RCC 7860 (cell line): Measurements from ENCODE around the gene XRCC1.
A peak's percentile ranks its signal among the peaks of the same experiment; 100 is the strongest.
"Not testable (repeated sequence)": the region's sequence is repeated elsewhere in the genome, so short reads cannot be mapped to it uniquely, and the experiment has no call there.

ENCODE experiments used
- DNase-seq: peaks from one replicate; pipeline ENCODE4 v3.0.0-alpha.2; 2015; ENCODE audit warnings: low spot score
- FAIRE-seq: peaks from 2 replicates; lab custom pipeline; 2012; peaks lifted over from hg19 to GRCh38; lab: Jason Lieb, UNC

The XRCC1 gene

GRCh38 chr19:43548706-43549105 is 26.6 kb downstream of the XRCC1 start:
- no peak for DNase-seq

GRCh38 chr19:43547926-43548325 is 27.4 kb downstream of the XRCC1 start:
- DNase-seq, FAIRE-seq: not testable (repeated sequence)

More at GRCh38 chr19:43548706-43549105, 26.6 kb downstream of the XRCC1 start:
- FAIRE-seq: no peak

GRCh38 chr19:43546581-43546980 is 28.7 kb downstream of the XRCC1 start:
- FAIRE-seq (no peak), DNase-seq (no peak)

DNA sequence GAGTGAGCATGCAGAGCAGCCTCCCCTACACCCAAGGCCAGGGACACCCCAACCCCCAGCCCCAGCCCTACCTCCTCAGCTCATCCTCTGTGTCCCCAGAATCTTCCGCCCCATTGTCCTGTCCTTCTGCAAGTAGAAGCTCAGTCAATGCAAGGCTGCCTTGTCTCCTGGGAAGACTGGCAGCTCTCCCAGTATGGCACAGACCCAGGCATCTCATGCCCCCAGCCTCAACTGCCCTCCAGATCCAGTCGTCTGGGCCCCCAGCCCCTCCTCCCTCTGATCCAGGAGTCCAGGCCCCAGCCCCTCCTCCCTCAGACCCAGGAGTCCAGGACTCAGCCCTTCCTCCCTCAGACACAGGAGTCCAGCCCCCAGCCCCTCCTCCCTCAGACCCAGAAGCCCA is 29.3 kb downstream of the XRCC1 start:
- no peak for FAIRE-seq
- no peak for DNase-seq

DNA sequence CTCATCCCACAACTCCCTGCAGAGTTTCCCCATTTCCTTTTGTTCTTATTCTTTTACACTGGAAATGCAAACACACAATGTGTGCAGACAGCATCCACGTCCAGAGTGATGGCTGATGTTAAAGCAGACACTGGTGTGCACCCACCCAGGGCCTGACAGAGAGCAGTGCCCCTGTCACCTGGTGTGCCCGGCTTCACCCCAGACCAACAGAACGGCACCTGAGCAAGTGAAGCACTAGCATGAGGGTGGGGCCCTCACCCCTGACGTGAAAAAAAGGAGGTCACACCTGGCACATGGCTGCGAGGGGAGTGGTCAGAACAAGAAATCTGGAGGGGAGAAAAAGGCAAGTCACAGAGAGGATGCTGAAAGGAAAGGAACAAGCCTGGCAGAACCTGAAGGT is 30.1 kb downstream of the XRCC1 start:
- FAIRE-seq: no peak
- no peak for DNase-seq

DNA sequence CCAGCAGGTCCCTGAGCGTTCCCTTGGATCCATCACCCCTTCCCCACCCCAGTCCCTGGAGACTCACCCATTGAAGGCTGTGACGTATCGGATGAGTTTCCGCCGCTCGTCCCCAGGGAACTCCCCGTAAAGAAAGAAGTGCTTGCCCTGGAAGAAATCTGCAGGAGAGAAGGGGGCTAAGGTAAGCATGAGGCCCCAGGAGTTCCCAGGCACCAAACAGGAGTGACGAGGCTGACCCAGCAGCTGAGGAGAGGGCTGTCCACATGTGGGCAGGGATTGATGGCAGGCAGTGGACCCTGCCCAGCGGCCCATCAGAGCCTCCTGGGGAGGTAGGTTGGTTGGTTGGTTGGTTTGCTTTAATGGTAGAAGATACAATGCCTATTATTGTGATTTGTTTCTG is 31.2 kb downstream of the XRCC1 start:
- no peak for FAIRE-seq
- no peak for DNase-seq

DNA sequence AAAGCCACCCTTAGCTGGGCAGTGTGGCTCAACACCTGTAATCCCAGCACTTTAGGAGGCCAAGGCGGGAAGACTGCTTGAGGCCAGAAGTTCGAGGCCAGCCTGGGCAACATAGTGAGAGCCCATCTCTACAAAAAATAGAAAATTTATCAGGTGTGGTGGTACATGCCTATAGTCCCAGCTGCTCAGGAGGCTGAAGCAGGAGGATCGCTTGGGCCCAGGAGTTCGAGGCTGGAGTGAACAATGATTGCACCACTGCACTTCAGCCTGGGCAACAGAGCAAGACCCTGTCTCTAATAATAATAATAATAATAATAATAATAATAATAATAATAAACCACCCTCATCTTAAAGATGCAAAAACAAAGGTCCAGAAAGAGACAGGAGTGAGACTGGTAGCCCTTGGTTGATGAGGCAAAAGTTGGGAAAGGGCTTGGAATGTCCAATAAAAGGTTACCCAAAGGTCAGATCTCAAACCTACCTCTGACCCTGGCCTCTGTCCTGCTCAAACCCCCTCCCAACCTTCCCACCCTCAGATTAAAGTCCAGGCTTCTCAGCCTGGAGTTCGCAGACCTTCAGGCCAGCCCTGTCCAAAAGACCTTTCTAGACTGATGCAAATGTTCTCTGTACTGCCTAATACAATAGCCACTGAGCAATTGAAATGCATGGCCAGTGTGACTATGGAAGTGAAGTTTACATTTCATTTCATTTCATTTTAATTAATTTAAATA is 33.2 kb downstream of the XRCC1 start:
- no peak for FAIRE-seq
- no peak for DNase-seq

DNA sequence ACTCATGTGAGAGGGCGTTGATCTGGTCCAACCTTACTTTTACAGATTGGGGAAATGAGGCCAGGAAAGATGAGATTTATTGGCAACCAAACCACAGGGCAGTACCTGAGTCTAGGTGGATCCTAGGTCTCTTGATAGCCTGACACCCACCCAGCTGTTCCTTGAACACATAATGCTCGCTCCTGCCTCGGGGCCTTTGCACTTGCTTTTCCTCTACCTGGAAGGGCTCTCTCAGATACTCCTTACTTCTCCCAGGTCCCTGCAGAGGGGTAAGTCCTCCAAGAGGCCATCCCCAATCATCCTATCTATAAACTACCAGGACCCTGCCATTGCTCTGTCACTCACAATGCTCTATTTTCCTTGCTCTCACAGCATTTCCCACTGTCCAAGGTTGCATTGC is 34.9 kb downstream of the XRCC1 start:
- DNase-seq (no peak), FAIRE-seq (no peak)

DNA sequence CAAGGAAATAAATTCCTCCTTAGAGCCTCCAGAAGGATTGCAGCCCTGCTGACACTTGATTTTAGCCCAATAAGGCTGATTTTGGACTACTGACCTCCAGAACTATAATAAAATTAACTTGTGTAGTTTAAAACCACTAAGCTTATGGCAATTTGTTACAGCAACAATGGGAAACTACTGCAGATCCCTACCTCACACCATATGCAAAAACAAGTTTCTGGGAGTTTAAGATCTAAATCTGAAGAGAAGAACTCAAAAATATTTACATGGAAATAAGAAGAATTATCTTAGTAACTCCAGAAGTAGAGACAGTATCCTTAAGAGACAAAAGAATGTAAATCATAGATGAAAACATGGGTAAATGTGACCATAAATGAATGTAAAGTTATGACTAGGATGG is 36.4 kb downstream of the XRCC1 start:
- DNase-seq (no peak), FAIRE-seq (no peak)

GRCh38 chr19:43534816-43535761 is 40.2 kb downstream of the XRCC1 start:
- DNase-seq: no peak
- no peak for FAIRE-seq

DNA sequence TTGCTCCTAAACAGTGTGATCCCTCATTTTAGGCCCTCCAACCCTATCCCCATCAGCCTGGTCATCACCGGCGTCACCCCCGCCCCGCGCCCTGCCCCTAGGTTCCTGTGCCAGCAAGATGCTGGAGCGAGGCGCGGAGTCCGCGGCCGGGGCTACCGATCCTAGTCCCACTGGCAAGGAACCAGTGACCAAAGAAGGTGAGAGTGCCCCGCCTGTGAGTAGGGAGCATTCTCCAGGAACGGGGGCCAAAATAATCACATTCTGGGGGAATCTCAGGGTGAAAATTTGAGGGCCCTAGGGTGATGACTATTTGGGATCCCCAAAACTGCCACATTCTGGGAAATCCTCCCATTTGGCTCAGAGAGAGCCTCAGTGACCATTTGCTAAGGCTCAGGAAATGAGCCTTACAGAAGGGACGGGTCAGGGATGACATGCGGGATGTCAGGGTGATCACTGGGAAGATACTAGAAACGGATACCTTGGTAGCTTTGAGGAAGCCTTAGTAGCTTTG is 41.0 kb downstream of the XRCC1 start:
- no peak for FAIRE-seq

DNA sequence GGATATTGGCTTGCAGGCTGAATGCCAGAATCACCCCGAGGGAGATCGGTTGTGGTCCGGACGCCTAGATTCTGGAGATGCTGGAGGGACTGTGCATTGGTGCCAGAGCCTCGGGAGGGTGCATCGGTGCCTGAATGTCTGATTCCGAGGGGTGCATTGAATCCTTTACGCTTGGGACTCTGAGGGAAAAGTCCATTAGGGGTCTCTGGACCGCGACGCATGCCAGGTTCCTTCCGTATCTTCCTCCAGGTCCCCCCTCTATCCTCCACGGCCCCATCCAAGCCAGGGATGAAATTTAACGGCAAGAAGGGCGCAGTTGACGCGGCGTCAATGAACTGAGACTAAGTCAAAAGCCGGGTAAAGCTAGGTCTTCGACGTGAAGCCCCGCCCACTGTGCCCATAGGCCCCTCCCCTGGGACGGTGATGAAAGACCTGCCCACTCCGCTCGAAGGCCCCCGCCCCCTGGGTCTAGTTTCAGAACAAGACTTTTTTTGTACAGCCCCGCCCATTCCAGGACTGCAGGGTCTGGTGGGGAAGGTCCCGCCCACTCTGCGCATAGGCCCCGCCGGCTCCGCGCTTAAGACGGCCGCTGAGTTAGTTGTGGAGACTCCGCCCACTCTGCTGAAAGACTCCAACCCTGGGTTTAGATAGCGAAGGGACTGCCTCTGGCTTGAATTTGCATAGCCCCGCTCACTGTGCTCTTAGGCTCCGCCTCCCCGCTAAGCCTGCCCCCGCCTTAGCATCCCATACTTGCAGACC is 41.6 kb downstream of the XRCC1 start:
- peak; percentile 8 for DNase-seq
- FAIRE-seq: no peak

More for the DNA sequence above, 41.0 kb downstream of the XRCC1 start:
- no peak for DNase-seq

DNA sequence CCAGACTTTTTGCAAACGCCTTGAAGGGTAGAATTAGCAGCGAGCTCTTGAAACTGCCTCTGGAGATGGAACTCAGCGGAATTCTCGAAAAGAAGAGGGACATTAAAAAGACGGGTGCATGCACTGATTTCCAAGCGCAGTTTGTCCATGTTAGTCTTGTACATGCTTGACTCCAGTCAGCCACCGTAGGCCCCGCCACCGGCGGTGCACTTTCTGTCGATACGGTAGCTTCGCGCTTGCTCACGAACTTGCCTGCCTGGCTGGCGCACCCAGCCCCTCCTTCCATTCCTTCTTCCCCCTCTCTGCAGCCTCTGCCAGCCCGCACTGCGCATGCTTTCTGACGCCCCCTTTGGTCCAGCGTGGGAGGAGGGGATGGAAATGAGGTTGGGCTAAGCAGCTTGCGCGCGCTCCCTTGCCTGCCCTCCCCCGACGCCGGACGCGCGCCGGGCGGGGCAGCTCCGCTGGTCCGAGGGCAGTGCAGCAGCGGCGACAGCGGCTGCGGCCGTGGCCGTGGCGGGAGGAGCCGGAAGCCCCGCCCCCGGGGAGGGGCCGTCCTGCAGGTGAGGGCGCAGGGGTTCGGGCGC is 42.3 kb downstream of the XRCC1 start, which contains the start of gene ZNF575:
Gene ZNF575 (plus strand): TSS at position 227 of the 584 bp plus-strand sequence. CDS start 1,235 bp downstream, outside the sequence.
- FAIRE-seq (no peak), DNase-seq (peak; percentile 65)

DNA sequence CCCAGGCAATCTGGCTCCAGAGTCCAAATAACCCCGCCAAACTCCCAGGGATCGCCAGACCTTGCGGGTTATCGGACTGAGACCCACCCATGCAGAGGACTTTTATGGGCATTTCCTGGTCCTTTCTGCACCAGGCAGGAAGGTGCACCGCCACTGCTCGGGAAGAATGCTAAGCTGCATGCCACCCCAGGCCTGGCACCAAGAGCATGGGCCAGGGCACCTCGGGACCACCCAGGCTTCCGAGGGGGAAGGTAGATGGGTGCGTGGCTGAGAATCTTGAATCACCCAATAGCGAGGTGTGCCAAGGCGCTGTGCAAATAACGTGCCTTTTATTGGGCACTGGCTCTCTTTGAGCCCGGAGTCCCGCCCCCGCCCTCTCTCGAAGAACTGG is 42.8 kb downstream of the XRCC1 start:
- no peak for DNase-seq
- FAIRE-seq: no peak

- DNase-seq (peak; percentile 39), FAIRE-seq (no peak)
Observed at GRCh38 chr19:43527860-43528622, 47.3 kb downstream of the XRCC1 start.

DNA sequence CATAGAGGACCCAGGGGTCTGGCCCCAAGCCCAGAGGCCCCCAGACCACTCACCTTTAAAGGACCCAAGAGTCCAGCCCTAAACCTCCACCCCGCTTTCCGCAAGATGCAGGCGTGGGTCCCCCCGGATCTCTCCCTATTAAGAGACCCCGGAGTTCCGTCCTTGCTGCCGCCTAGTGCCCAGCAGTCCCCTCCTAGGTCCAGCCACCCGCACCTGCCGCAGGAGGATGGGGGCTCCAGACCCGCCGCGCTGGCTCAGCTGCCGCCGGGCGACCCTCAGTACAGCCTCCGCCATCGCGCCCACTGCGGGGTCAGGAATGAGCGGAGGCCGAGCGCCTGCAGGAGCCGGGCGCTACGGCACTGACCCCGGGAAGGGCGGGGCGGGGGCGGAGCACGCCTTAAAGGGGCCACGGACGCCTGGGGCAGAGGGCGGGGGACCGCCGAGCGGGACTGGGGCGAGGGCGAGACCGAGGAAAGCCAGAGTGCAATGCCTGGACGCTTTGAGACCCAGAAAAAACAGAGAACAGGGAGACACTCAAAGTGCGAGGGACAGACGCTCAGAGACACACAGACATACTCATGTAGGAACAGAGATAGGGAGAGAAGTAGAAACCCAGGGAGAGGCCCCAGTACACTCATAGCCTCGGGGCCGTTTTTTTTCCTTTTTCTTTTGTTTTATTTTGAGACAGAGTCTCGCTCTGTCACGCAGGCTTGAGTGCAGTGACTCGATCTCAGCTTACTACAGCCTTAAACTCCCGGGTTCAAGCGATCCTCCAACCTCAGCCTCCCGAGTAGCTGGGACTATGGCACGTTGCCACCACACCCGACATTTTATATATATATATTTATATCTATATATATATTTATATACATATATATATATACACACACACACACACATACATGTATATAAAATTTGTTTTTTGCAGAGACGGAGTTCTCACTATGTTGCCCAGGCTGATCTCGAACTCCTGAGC is 48.2 kb downstream of the XRCC1 start, which contains the start of gene ETHE1:
Gene ETHE1 (minus strand): TSS at position 318 of the 976 bp plus-strand sequence. CDS start 24 bp downstream, at position 294.
- no peak for FAIRE-seq
- peak; percentile 10 for DNase-seq

DNA sequence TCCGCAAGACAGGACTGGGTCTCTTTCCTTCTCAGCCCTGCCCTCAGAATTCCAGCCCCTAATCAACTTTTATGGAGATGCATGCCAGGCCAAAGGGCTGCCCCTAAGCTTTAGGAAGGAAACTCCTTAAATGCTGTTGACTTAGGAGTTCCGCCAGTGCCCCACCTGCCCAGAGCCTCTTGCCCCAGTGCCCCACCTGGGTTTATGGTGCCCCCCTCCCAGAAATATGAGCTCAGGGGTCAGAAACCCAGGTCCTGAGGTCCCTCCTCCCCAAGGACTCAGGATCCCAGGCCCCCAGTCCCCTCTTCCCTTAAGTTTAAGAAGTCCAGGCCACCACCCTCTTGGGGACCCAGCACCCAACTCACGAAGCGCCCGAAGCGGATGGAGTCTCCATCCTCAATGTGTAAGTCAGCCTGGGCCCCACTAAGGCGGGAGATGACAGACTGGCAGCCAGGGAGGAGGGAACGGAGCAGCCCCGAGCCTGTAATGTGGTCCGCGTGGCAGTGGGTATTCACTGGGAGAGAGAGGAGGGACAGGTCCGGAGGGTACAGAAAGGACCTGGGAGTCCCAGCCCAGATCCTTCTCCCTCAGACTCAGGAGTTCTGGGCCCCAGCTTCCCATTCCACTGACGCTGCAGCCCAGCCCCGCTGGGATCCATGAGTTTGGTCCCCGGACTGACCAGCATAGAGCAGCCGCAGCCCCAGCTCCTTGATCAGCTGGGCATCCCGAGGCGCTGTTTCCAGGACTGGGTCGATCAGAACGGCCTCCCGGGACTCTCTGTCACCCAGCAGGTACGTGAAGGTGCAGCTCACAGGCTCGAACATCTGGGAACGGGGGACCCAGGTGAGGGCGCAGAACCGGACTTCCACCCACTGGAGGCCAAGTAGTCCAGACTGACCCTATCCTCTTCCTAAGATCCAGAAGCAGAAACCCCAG is 49.2 kb downstream of the XRCC1 start:
- DNase-seq: no peak
- no peak for FAIRE-seq
